ENCODE measurements around the gene AARS1.
"Not testable (repeated sequence)": the region's sequence is repeated elsewhere in the genome, so short reads cannot be mapped to it uniquely, and the experiment has no call there.

AARS1 gene

DNA sequence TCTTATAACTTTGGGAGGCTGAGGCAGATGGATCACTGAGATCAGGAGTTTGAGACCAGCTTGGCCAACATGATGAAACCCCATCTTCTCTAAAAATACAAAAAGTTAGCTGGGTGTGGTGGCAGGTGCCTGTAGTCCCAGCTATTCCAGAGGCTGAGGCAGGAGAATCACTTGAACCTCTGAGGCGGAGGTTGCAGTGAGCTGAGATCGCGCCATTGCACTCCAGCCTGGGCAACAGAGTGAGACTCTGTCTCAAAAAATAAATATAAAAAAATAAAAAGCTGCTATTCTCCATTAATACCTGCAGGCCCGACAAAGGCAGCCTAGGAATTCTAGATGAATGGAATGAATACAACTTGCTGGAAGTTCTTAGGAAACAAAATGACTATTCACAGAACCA is 39.6 kb downstream of the AARS1 start:
- not testable (repeated sequence) for H3K27ac ChIP-seq (ENCODE audit: low read depth, low read length); H3K9ac ChIP-seq (ENCODE audit: low read length); H3K4me1 ChIP-seq (ENCODE audit: control insufficient read depth, insufficient read depth, low read length); H3K27me3 ChIP-seq (ENCODE audit: control insufficient read depth, insufficient read depth, low read length); H3K4me3 ChIP-seq (ENCODE audit: low read length)
- H3K36me3 ChIP-seq (ENCODE audit: control insufficient read depth, insufficient read depth, low read length): peaks cover 13% of the 10 kb centered on the region

DNA sequence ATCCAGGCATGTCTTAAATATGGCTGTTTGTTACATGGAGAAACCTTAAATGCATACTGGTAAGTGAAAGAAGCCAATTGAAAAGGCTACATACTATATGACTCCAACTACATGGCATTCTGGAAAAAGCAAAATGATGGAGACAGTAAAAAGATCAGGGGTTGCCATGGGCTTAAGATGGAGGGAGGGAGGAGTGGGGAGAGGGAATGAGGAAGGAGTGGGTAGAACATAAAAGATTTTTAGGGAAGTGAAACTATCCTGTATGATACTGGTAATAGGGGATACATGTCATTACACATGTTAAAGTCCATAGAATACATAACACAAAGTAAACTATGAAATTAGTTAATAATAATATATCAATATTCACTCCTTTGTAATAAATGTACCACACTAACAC is 50.5 kb downstream of the AARS1 start:
- not testable (repeated sequence) for H3K4me3 ChIP-seq (ENCODE audit: low read length); H3K4me1 ChIP-seq (ENCODE audit: control insufficient read depth, insufficient read depth, low read length); H3K27me3 ChIP-seq (ENCODE audit: control insufficient read depth, insufficient read depth, low read length); H3K27ac ChIP-seq (ENCODE audit: low read depth, low read length); H3K9ac ChIP-seq (ENCODE audit: low read length); H3K36me3 ChIP-seq (ENCODE audit: control insufficient read depth, insufficient read depth, low read length)

DNA sequence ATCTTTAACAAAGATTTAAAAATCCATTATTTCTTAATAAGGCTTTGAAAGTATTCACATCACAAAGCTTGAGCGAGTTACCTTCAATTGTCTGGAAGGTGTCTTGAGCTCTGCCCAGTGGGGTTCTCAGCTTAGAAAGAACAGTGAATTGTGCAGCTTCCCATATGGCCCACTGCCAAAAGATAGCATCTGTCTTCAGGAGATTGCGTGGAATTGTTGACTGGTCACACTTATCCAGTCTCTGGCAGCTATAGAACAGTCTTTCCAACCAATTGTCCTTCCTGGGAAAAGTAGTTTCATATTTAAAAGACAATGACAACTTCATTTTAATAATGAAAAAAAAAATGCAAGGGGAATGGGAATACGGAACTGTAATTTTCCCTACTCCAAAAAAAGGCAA is 57.5 kb downstream of the AARS1 start:
- H3K9ac ChIP-seq (ENCODE audit: low read length); H3K27me3 ChIP-seq (ENCODE audit: control insufficient read depth, insufficient read depth, low read length); H3K4me1 ChIP-seq (ENCODE audit: control insufficient read depth, insufficient read depth, low read length); H3K27ac ChIP-seq (ENCODE audit: low read depth, low read length); H3K36me3 ChIP-seq (ENCODE audit: control insufficient read depth, insufficient read depth, low read length); H3K4me3 ChIP-seq (ENCODE audit: low read length): not testable (repeated sequence)

DNA sequence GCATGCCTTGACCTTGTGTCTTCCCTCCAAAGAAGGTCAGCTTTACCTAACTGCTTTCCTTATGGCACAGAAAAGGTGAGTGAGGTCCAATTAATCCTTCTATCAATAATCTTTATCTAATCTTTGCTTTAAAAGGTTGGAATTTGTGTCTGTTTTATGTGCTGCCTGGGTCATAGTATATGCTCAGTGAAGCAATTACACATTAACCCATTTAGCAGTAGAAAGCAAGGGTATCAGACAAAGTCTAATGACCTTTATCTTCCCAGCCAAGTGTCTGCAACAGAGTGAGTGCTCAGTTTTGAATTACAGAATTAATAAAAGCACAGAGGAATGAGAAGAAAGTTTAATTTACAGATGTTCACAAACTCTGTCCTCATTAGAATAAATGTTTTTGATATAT is 63.3 kb downstream of the AARS1 start:
- H3K4me1 ChIP-seq (ENCODE audit: control insufficient read depth, insufficient read depth, low read length); H3K27me3 ChIP-seq (ENCODE audit: control insufficient read depth, insufficient read depth, low read length); H3K36me3 ChIP-seq (ENCODE audit: control insufficient read depth, insufficient read depth, low read length); H3K9ac ChIP-seq (ENCODE audit: low read length); H3K4me3 ChIP-seq (ENCODE audit: low read length); H3K27ac ChIP-seq (ENCODE audit: low read depth, low read length): not testable (repeated sequence)

DNA sequence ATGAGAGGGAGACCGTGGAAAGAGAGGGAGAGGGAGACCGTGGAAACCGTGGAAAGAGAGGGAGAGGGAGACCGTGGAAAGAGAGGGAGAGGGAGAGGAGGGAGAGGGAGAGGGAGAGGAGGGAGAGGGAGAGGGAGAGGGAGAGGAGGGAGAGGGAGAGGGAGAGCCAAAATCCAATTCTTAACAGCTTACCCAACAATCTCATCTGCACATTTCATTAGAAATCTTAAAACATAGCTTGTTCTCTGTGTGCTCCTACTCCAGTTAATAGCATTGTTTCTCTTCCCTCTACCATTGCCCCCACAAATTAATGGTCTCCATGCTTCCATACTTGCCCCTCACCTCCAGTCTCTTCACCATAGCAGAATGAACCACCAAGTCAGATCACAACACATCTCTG is 63.9 kb downstream of the AARS1 start:
- not testable (repeated sequence) for H3K9ac ChIP-seq (ENCODE audit: low read length); H3K36me3 ChIP-seq (ENCODE audit: control insufficient read depth, insufficient read depth, low read length); H3K4me3 ChIP-seq (ENCODE audit: low read length); H3K27me3 ChIP-seq (ENCODE audit: control insufficient read depth, insufficient read depth, low read length); H3K4me1 ChIP-seq (ENCODE audit: control insufficient read depth, insufficient read depth, low read length); H3K27ac ChIP-seq (ENCODE audit: low read depth, low read length)

DNA sequence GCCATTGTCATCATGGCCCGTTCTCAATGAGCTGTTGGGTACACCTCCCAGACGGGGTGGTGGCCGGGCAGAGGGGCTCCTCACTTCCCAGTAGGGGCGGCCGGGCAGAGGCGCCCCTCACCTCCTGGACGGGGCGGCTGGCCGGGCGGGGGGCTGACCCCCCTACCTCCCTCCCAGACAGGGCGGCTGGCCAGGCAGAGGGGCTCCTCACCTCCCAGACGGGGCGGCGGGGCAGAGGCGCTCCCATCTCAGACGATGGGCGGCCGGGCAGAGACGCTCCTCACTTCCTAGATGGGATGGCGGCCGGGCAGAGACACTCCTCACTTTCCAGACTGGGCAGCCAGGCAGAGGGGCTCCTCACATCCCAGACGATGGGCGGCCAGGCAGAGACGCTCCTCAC is 64.7 kb downstream of the AARS1 start:
- not testable (repeated sequence) for H3K27ac ChIP-seq (ENCODE audit: low read depth, low read length); H3K4me3 ChIP-seq (ENCODE audit: low read length); H3K4me1 ChIP-seq (ENCODE audit: control insufficient read depth, insufficient read depth, low read length); H3K9ac ChIP-seq (ENCODE audit: low read length); H3K27me3 ChIP-seq (ENCODE audit: control insufficient read depth, insufficient read depth, low read length); H3K36me3 ChIP-seq (ENCODE audit: control insufficient read depth, insufficient read depth, low read length)

DNA sequence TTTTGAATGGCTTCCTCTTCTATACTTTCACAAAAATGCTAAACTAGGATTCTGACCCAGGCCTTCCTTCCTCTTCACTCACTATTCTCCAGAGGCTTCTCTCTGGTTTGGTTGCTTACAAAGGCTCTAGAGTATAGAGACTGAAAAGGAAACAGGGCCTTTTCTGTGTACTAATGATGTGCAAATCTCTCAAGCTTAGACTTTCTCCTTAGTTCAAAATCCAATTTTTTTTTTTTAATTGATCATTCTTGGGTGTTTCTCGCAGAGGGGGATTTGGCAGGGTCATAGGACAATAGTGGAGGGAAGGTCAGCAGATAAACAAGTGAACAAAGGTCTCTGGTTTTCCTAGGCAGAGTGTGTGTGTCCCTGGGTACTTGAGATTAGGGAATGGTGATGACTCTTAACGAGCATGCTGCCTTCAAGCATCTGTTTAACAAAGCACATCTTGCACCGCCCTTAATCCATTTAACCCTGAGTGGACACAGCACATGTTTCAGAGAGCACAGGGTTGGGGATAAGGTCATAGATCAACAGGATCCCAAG is 65.3 kb downstream of the AARS1 start:
- not testable (repeated sequence) for H3K36me3 ChIP-seq (ENCODE audit: control insufficient read depth, insufficient read depth, low read length); H3K4me1 ChIP-seq (ENCODE audit: control insufficient read depth, insufficient read depth, low read length); H3K9ac ChIP-seq (ENCODE audit: low read length); H3K4me3 ChIP-seq (ENCODE audit: low read length); H3K27me3 ChIP-seq (ENCODE audit: control insufficient read depth, insufficient read depth, low read length); H3K27ac ChIP-seq (ENCODE audit: low read depth, low read length)

DNA sequence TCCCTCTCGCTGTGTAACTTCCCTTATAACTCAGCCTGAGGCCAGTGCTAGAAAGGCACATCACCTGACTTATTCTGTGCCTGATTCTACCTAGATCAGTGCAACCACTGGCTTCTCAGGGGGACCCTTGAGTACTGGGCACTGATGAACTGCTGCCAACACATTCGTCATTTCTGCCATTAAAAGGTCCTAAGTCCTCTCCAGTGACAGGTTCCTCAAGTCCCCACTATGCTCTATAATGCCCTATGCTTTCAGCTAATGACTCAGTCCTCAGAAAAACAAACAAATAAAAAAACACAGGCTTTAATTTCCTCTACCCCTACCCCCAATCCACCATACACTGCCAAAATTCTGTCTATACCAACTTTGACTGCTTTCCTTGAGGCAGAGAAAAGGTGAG is 66.1 kb downstream of the AARS1 start:
- not testable (repeated sequence) for H3K4me1 ChIP-seq (ENCODE audit: control insufficient read depth, insufficient read depth, low read length); H3K27me3 ChIP-seq (ENCODE audit: control insufficient read depth, insufficient read depth, low read length); H3K9ac ChIP-seq (ENCODE audit: low read length); H3K27ac ChIP-seq (ENCODE audit: low read depth, low read length); H3K36me3 ChIP-seq (ENCODE audit: control insufficient read depth, insufficient read depth, low read length); H3K4me3 ChIP-seq (ENCODE audit: low read length)

DNA sequence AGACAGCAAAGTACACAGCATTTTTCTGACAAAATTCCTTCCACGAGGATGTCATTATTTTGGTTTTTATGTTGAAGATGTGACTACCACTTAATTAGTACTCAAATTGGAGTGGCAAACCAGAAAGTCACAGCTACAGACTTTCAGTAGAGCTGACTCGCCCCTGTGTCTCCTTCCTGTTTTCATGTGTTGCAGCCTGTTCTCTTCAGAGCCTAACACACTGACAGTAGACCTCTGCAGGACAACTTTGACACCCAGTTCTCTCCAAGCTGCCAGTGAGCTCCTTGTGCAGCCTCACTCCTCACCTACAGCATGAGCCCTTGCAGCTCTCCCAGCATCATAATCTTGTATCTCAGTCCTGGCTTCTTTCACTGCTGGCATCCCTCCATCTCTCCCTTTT is 66.7 kb downstream of the AARS1 start:
- not testable (repeated sequence) for H3K36me3 ChIP-seq (ENCODE audit: control insufficient read depth, insufficient read depth, low read length); H3K9ac ChIP-seq (ENCODE audit: low read length); H3K4me3 ChIP-seq (ENCODE audit: low read length); H3K27me3 ChIP-seq (ENCODE audit: control insufficient read depth, insufficient read depth, low read length); H3K4me1 ChIP-seq (ENCODE audit: control insufficient read depth, insufficient read depth, low read length); H3K27ac ChIP-seq (ENCODE audit: low read depth, low read length)

DNA sequence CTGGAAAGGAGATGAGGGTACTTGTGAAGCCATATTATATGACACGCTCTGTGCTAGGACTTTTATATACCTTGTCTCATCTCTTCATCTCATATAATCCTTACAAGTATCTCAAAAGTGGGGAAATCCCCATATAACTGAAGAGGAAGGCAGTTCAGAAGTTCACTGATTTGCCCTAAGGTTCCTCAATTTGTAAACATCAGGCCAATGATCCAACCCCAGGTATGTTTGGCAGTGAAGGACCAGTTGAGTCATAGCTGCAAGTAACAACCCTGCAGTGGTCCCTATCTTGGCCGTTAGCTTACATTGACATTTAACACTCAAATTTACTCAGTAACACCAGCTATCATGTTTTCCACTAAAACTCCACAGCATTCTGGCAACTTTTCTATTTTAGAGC is 70.7 kb downstream of the AARS1 start:
- not testable (repeated sequence) for H3K27me3 ChIP-seq (ENCODE audit: control insufficient read depth, insufficient read depth, low read length); H3K36me3 ChIP-seq (ENCODE audit: control insufficient read depth, insufficient read depth, low read length); H3K9ac ChIP-seq (ENCODE audit: low read length); H3K4me1 ChIP-seq (ENCODE audit: control insufficient read depth, insufficient read depth, low read length); H3K27ac ChIP-seq (ENCODE audit: low read depth, low read length); H3K4me3 ChIP-seq (ENCODE audit: low read length)

DNA sequence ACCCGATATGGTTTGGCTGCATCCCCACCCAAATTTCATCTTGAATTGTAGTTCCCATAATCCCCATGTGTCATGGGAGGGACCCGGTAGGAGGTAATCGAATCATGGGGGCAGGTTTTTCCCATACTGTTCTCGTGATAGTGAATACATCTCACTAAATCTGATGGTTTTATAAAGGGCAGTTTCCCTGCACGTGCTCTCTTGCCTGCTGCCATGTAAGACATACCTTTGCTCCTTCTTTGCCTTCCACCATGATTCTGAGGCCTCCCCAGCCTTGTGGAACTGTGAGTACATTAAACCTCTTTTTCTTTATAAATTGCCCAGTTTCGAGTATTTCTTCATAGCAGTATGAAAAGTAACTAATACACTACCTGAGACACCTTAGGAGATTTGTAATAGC is 82.9 kb downstream of the AARS1 start:
- not testable (repeated sequence) for H3K9ac ChIP-seq (ENCODE audit: low read length); H3K27ac ChIP-seq (ENCODE audit: low read depth, low read length); H3K4me3 ChIP-seq (ENCODE audit: low read length); H3K4me1 ChIP-seq (ENCODE audit: control insufficient read depth, insufficient read depth, low read length); H3K27me3 ChIP-seq (ENCODE audit: control insufficient read depth, insufficient read depth, low read length); H3K36me3 ChIP-seq (ENCODE audit: control insufficient read depth, insufficient read depth, low read length)

DNA sequence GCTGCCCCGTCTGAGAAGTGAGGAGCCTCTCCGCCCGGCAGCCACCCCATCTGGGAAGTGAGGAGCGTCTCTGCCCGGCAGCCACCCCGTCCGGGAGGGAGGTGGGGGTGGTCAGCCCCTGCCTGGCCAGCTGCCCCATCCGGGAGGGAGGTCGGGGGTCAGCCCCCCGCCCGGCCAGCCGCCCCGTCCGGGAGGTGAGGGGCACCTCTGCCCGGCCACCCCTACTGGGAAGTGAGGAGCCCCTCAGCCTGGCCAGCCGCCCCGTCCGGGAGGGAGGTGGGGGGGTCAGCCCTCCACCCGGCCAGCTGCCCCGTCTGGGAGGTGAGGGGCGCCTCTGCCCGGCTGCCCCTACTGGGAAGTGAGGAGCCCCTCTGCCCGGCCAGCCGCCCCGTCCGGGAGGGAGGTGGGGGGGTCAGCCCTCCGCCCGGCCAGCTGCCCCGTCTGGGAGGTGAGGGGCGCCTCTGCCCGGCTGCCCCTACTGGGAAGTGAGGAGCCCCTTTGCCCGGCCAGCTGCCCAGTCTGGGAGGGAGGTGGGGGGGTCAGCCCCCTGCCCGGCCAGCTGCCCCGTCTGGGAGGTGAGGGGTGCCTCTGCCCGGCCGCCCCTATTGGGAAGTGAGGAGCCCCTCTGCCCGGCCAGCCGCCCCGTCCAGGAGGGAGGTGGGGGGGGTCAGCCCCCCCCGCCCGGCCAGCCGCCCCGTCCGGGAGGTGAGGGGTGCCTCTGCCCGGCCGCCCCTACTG is 84.5 kb downstream of the AARS1 start:
- H3K27me3 ChIP-seq (ENCODE audit: control insufficient read depth, insufficient read depth, low read length); H3K9ac ChIP-seq (ENCODE audit: low read length); H3K36me3 ChIP-seq (ENCODE audit: control insufficient read depth, insufficient read depth, low read length); H3K27ac ChIP-seq (ENCODE audit: low read depth, low read length); H3K4me3 ChIP-seq (ENCODE audit: low read length); H3K4me1 ChIP-seq (ENCODE audit: control insufficient read depth, insufficient read depth, low read length): not testable (repeated sequence)

DNA sequence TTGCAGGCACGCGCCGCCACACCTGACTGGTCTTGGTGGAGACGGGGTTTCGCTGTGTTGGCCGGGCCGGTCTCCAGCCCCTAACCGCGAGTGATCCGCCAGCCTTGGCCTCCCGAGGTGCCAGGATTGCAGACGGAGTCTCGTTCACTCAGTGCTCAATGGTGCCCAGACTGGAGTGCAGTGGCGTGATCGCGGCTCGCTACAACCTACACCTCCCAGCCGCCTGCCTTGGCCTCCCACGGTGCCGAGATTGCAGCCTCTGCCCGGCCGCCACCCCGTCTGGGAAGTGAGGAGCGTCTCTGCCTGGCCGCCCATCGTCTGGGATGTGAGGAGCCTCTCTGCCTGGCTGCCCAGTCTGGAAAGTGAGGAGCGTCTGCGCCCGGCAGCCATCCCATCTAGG is 85.3 kb downstream of the AARS1 start:
- not testable (repeated sequence) for H3K27ac ChIP-seq (ENCODE audit: low read depth, low read length); H3K36me3 ChIP-seq (ENCODE audit: control insufficient read depth, insufficient read depth, low read length); H3K27me3 ChIP-seq (ENCODE audit: control insufficient read depth, insufficient read depth, low read length); H3K4me3 ChIP-seq (ENCODE audit: low read length); H3K9ac ChIP-seq (ENCODE audit: low read length); H3K4me1 ChIP-seq (ENCODE audit: control insufficient read depth, insufficient read depth, low read length)
